A549 (cell line): Measurements from ENCODE around the gene NUAK1.

Experiments
- CHD2 ChIP-seq: fragments of 150-350 bp; IDR thresholded peaks from 2 replicates; pipeline ENCODE4 v1.6.1; 2014; ENCODE audit warnings: low read length; ENCODE audit not compliant: partially characterized antibody
- CHD4 ChIP-seq: fragments of 200-600 bp; sonication (generic); IDR thresholded peaks from 2 replicates; pipeline ENCODE4 v1.6.1; 2016; ENCODE audit warnings: antibody characterized with exemption, mild to moderate bottlenecking, borderline replicate concordance
- CTCF ChIP-seq: fragments of >200 bp; sonication (Bioruptor Twin); formaldehyde crosslinking; IDR thresholded peaks from 3 replicates; pipeline ENCODE4 v1.5.1; 2016
- NPAS2 ChIP-seq: fragments of 250-450 bp; sonication (Bioruptor Pico); IDR thresholded peaks from 2 replicates; pipeline ENCODE4 v1.8.0; 2022; ENCODE audit warnings: mild to moderate bottlenecking, moderate library complexity, borderline replicate concordance
- POLR2A ChIP-seq: IDR thresholded peaks from 2 replicates; pipeline ENCODE4 v1.6.1; 2012; ENCODE audit warnings: mild to moderate bottlenecking, low read length
- RAD21 ChIP-seq, 2 experiments: fragments of >200 bp in 1 of 2; sonication (Bioruptor Twin) in 1 of 2; formaldehyde crosslinking in 1 of 2; IDR thresholded peaks in 1 of 2; conservative IDR thresholded peaks in 1 of 2; 2 replicates in 1 of 2; 3 replicates in 1 of 2; pipeline ENCODE4 v1.6.1; 2012 to 2018; ENCODE audit warnings: inconsistent platforms in 1 of 2
- REST ChIP-seq: fragments of 200-600 bp; sonication (generic); IDR thresholded peaks from 2 replicates; pipeline ENCODE4 v1.6.1; 2016; ENCODE audit warnings: antibody characterized with exemption, mild to moderate bottlenecking, moderate library complexity
- RFX5 ChIP-seq: fragments of 450-650 bp; IDR thresholded peaks from 2 replicates; pipeline ENCODE4 v1.7.1; 2014; ENCODE audit warnings: antibody characterized with exemption, mild to moderate bottlenecking, moderate library complexity
- SREBF2 ChIP-seq: fragments of 450-650 bp; IDR thresholded peaks from 2 replicates; pipeline ENCODE4 v1.6.1; 2014; ENCODE audit warnings: mild to moderate bottlenecking, moderate library complexity
- ZC3H11A ChIP-seq: fragments of 450-650 bp; IDR thresholded peaks from 2 replicates; pipeline ENCODE4 v1.6.1; 2014; ENCODE audit warnings: antibody characterized with exemption, mild to moderate bottlenecking

- no peak for TF ChIP-seq CTCF
- no peak for TF ChIP-seq CHD4
- no peak for TF ChIP-seq SREBF2
- no peak for TF ChIP-seq RAD21 (conservative IDR thresholded peaks at IDR 0.05 in 1 of 2, IDR thresholded peaks at IDR 0.05 in 1 of 2)
- TF ChIP-seq POLR2A = no peak
- no peak for TF ChIP-seq NPAS2 (CRISPR knock-in tag)
- TF ChIP-seq REST = no peak
- no peak for TF ChIP-seq CHD2
- TF ChIP-seq ZC3H11A = no peak
- no peak for TF ChIP-seq RFX5
Measured at GRCh38 chr12:106123551-106124081, 15.1 kb downstream of the NUAK1 start.
